NCI-H1930 (cell line): Measurements from ENCODE around the gene ACTG1.

Experiments used
- DNase-seq, 2 experiments: peaks; one replicate each; lab custom pipeline; 2025; lab: John Stamatoyannopoulos, UW

Gene ACTG1

DNA sequence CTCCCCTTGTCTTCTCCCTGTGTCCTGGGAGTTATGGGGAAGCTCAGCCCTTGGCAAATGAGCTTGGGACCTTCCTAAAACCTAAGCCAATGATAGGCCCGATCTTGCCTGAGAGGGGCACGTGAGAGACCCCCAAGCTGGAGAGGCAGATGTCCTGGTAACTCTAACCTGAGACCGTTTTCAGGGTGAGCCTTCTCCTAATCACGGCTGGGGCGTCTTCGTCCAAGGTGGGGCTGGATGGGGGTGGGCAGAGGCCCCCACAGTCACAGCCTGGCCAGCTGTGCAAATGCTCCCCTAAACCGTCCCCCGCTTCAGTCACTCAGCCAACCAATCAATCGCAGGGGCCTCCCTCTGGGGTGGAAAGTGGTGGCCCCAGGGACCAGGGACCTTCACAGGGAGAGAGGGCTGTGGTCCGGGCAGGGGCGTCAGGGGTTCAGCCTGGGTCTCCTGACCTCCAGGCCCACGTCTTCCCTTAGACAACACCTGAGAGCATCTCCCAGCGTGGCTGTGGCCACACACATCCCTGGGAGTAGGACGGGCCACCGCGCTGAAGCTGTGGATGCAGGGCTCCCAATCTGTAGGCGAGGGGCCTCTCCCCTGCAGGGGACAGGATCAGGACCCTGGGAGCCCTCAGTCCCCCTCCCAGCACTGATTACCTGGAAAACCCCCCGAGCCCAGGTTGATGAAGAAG is 30.6 kb downstream of the ACTG1 start:
- no peak for DNase-seq

DNA sequence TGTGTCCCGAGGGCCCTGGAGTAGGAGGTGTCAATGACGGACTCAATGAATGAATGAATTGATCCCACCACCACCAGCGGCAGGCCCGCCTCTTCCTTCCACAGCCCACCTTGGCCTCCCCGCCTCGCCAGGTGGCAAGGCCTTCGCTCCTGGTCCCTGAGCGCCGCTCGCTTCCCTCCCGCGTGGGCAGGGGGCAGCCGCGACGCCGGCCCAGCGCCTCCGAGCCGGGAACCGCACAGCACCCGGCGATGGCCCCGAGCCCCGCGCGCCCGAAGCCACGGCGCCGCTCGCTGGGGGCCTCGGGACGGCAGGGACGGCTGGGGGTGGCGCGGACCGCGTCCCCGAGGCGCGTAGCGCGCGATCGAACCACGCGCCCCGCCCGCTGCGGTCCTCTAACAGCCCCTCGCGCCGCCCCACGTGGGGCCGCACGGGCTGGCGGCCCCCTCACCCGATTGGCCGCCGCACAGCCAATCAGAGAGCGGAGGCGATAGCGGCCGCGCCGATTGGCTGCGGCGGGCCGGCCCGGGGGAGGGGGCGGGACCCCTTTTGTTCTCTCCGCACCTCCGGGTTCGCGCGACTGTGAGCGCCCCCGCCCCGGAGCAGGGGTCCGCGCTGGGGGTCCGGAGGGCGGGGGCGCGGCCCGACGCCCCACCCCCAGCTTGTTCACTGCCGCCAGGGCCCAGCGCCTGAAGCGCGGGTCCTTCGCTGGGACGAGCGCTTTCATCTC is 31.4 kb downstream of the ACTG1 start:
- DNase-seq, result peak; percentile 83 to 92

GRCh38 chr17:81480140-81481072 is 32.2 kb downstream of the ACTG1 start:
- DNase-seq, result no peak

- DNase-seq, result no peak
Observed at GRCh38 chr17:81479175-81480071, 33.2 kb downstream of the ACTG1 start.

GRCh38 chr17:81478119-81478518 is 34.5 kb downstream of the ACTG1 start:
- DNase-seq, result no peak

- no peak for DNase-seq
Observed at GRCh38 chr17:81477173-81477572, 35.4 kb downstream of the ACTG1 start.

GRCh38 chr17:81476635-81477034 is 36.0 kb downstream of the ACTG1 start:
- DNase-seq, result no peak

DNA sequence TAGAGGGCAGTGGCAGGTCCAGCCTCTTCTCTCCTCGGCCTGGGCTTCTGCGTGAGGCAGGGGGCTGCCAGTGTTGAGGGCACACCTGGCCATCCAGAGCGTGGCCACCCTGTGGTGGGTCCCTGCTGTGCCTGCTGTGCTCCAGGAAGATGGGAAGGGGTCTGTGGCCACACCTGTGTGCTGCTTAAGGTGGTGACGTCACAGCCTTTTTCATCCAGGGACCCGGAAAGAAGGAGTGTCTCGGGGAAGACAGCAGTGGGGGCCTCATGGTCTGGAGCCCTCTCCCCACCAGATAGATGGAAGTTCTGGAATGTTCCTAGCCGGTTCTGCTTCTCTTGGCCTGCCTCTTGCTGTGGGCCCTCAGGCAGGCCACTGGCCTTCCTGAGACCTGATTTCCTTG is 36.5 kb downstream of the ACTG1 start:
- DNase-seq, result no peak

DNA sequence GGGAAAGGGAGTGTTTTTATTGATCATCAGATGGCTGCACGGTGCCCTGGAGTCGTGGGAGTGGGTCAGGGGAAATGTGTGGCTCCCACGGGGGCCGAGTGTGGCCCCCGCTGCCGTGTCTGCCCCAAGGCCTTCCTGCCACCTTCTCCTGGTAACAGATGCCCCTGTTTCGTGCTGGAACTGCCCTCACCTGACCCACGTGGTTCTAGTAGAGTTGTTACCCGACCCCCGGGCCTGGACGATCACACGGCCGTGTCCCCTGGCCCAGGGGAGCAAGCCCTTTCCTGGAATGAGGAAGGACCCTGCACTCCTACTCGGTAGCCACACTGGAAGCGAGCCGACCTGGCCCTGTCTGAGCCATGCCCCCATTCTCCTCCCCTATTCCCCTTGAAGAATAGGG is 37.6 kb downstream of the ACTG1 start:
- no peak for DNase-seq

DNA sequence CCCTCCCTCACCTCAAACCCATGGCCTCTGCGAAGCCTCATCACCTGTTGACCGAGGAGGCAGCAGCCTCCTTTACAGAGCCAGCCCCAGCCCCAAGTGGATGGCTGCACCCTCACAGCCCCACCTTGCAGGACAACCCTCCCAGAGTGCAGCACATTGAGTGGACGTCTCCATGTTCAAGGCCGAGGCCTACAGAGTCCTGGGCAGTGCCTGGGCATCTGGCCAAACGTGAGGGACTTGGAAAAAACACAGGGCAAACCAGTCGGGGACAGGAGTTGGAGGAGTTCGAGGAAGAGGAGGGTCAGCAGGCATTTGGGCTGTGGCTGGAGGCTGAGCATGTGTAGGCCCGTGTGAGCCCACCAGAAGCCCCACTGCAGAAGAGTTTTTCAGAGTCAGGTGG is 39.6 kb downstream of the ACTG1 start:
- no peak for DNase-seq

DNA sequence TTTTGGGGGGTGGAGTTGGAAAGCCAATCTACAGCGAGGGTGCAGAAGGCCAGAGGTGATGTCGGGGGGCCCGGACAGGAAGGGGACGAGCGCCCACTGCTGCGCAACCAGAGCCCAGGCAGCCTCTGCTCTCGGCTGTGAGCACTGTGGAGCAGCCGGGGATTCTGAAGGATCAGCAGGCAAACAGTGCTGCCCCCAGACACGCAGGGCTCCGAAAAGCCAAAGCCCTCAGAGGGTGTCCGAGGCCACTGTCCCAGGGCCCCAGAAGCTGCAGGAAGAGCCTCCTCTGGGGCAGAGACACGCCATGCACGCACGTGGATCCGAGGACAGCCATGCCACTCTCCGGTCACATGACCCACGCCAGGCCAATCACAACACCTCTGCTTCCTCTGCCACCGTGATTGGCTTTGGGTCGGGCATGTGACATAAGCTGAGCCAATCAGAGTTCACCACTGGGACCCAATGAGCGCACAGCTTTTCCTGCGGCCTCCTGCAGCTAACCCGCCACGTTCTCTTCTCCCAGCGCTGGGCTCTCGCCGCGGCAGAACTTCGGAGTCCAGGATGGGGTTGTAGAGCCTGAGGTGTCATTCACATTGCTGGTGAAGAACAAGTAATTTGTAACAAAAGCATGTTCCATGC is 40.7 kb downstream of the ACTG1 start:
- peak; percentile 88 to 92 for DNase-seq

GRCh38 chr17:81470944-81471817 is 41.4 kb downstream of the ACTG1 start:
- no peak for DNase-seq

- DNase-seq, result no peak
Observed at GRCh38 chr17:81470270-81470943, 42.2 kb downstream of the ACTG1 start.

DNA sequence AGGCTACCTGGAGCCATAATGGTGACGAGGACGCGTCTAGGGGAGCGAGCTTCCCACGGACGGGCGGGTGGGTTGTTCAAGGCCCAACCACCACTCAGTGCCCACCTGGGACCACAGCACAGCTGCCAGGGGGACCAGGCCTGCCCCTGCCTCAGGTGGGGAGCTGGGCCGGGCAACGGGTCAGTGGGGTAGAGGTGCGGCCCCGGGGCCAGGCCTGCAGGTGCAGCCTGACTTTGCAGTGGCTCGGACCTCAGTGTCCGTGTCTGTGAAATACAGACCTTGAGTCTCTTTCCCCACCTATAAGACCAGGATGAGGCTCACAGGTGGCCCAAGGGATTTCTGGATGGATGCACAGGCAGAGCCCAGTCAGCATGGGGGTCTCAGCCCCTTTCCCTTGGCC is 43.3 kb downstream of the ACTG1 start:
- DNase-seq, result no peak

GRCh38 chr17:81468770-81469121 is 43.9 kb downstream of the ACTG1 start:
- DNase-seq, result no peak

DNA sequence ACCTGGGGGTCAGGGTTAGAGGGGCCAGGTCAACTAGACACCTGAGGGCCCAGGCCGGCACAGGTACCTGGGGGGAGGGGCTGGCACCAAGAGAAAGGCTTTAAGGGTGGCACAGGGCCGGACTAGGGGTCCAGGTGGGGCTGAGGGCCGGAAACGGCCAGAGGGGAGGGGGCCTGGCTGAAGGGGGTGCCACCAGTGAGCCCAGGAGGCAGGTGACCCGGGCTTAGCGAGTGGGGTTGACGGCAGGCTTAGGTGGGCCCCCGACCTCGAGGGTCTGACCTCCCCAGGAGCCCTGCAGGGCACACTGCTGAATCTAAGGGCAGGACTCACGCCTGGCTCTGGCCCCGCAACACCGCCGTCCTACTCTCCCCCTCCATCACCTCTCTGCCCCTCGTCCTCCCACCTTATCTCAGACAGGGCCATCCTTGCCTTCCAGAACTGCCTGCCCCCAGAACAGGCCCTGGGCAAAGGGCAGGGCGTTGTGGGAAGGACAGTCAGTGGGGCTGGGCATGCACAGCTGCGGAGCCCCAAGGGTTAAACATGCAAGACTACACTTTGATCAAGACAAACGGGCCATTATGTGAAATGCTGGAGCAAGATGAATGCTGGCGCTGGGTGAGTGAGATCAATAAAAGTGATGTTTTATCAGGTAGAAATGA is 44.4 kb downstream of the ACTG1 start:
- DNase-seq, result no peak

DNA sequence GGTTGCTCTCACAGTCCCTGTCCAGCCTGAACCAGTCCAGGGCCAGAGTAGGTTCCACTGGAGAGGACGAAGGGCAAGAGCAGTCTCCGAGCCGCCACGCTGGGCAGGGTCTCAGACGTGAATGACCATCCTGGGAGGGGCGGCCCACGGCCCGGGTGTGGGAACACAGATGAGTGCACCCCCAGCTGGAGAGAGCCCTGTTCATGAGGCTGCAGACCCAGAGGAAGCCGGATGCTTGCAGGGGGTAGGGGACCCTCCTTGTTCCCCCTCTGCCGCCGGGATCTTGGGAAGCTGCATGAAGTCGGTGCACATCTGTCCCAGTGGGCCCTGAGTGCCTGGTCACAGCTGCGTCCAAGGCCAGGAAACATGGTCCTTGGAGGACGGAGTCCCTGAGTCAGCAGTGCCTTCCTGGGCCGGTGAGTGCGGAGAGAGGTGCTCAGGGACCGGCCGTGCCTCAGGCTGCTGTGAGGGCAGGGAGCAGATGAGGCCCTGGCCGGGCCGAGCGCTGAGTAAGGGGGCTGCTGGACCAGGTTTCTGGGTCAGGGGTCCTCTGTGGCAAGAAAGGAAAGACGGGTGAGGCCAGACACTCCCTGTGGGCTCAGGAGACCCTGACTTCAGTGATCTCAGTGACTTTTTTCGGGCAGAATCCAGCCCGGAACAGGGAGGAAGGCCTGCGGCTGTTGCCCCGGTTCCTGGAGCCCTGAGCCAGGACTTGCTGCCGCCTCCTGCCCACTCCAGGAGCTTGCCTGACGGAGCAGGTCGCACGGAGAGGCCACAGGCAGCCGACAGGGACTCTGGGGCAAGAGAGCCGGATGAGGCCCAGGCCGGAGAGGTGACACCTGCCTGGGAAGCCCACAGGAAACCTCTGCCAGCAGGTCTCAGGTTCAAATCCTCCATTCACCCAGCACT is 45.8 kb downstream of the ACTG1 start:
- DNase-seq, result no peak

DNA sequence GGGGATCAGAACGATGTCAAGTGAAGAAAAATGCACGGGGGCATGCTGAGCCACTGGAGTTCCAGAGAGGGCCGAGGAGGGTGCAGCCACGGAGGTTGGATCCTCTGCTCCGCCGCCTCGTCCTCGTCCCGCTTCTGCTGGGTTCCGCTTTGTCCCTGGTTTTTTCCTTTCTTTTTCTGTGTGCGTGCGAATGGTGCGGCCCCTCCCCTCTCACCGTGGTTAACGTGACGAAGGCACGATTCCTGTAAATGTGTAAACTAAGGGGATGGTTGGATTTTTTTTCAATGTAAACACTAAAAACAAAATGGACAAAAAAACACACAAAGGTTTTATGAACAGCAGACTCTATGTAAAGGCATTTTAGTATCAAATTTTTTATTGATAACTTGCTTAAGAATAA is 46.7 kb downstream of the ACTG1 start:
- DNase-seq, result no peak
